Sigmoid colon (tissue), 4 donors: ENCODE results near the gene MEMO1.

Source experiments
- POLR2A ChIP-seq, 2 donors: fragments of 450-650 bp; IDR thresholded peaks; one replicate each; pipeline ENCODE4 v1.6.1; 2016; ENCODE audit warnings: antibody characterized with exemption in 2 of 2, mild to moderate bottlenecking in 2 of 2, moderate library complexity in 2 of 2
- POLR2AphosphoS5 ChIP-seq, 4 donors: sonication (generic); formaldehyde crosslinking; IDR thresholded peaks; one replicate each; pipeline ENCODE4 v1.6.1; 2017; ENCODE audit warnings: antibody characterized with exemption in 4 of 4
- TF ChIP-seq, protein P1 (sequence below), 4 experiments: fragments of 450-650 bp in 3 of 4; fragments of 200-600 bp in 1 of 4; IDR thresholded peaks; one replicate each; pipeline ENCODE4 v1.5.1; 2016 to 2019; ENCODE audit warnings: antibody characterized with exemption in 4 of 4, mild to moderate bottlenecking in 3 of 4, moderate library complexity in 2 of 4

DNA sequence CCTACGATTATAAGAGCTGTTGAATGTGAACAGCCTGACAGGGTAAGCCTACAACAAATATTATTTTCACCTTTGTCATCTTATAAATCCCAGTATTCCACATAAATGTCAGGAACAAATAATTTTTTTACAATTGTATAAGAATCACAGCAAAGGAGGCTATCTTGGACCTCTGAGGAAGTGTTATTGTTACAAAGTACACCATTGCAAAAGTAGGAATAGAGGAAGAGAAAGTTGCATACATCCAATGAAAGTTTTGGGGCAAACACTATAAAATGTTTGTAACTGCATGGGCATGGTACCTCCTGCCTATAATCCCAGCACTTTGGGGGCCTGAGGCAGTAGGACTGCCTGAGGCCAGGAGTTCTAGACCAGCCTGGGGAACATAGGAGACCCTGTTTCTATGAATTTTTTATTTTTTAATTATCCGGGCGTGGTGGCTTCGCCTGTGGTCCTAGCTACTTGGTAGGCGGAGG, 715 bp upstream of the MEMO1 start:
- TF ChIP-seq, protein P1, sequence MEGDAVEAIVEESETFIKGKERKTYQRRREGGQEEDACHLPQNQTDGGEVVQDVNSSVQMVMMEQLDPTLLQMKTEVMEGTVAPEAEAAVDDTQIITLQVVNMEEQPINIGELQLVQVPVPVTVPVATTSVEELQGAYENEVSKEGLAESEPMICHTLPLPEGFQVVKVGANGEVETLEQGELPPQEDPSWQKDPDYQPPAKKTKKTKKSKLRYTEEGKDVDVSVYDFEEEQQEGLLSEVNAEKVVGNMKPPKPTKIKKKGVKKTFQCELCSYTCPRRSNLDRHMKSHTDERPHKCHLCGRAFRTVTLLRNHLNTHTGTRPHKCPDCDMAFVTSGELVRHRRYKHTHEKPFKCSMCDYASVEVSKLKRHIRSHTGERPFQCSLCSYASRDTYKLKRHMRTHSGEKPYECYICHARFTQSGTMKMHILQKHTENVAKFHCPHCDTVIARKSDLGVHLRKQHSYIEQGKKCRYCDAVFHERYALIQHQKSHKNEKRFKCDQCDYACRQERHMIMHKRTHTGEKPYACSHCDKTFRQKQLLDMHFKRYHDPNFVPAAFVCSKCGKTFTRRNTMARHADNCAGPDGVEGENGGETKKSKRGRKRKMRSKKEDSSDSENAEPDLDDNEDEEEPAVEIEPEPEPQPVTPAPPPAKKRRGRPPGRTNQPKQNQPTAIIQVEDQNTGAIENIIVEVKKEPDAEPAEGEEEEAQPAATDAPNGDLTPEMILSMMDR (IDR thresholded peaks at IDR 0.05): no peak
- TF ChIP-seq POLR2AphosphoS5 (IDR thresholded peaks at IDR 0.05) (no peak), POLR2A (IDR thresholded peaks at IDR 0.05) (no peak)
